Inflammatory macrophage treated with lipopolysaccharide for 4 hours (primary cell): Measurements from ENCODE around the gene ROBO2.
A peak's percentile ranks its signal among the peaks of the same experiment; 100 is the strongest.

ENCODE experiments used
- DNase-seq: peaks from one replicate; pipeline ENCODE4 v3.0.0-alpha.2; 2020

Gene ROBO2

DNA sequence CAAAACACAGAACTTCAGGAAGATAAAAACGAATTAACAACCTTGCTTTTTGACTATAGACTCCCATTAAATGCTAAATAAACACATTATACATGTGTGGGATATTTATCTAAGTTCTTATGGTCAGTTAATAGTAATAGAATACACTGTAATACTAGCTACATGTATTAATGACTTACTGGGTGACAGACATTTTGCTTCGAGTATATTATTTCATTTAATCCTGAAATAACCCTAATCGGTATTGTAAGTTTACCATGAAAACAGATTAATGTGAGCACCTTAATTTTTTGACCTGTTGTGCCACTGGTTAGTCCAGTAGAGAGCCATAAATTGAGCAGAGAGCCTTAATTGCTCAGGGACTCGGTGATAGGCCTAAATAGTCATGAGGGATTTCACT lies 151.1 kb downstream of the ROBO2 start:
- DNase-seq, result no peak

DNA sequence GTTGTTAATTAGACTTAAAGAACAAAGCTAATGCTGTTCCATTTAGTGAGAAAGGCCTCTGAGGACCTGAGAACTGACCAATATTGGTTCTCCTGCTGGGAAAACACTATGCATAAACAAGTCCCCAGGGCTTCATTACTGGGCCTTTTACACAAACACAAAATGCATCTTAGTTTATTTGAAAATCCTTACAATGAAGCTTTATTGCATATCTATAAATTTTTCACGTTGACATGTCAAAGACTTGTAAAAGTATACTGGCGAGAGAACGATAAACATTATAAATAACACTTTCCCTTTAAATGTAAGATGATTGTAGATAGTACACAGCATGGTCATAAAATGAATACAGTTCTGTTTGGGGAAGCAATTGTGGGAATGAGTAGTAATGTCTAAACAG lies 151.7 kb downstream of the ROBO2 start:
- no peak for DNase-seq

DNA sequence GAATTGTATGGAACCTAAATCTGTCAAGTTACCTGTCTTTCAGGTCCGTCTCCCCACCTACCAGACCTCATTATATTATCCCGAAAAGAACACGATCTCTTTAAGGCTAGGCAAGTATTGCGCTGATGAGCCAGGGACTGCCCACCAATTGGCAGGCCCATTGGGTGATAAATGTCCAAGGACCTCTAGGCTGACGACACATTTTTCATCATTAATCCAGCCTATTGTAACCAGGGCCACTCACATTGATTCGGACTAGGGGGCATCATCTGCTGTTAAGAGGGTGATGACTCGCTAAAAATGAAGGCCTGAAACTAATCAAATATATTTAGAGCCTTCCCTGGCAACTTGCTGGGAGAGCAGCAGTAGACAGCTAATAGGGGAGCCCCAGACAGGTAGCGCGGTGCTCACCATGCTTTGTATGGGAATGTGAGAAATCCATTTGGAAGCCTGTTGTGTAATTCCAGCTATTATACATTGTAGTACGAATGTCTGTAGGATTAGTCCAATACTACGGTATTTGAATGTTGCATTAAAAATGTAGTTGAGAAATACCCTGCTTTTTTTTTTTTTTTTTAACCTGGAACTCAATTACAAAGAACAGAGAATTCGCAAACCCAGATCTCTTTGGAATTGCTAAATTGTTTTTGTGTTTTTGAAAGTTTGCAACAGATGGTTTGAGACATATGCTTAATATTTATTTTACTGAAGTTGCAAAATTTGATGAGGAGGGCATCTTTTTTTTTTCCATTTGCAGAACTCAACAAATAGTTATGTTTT lies 156.1 kb downstream of the ROBO2 start:
- no peak for DNase-seq

DNA sequence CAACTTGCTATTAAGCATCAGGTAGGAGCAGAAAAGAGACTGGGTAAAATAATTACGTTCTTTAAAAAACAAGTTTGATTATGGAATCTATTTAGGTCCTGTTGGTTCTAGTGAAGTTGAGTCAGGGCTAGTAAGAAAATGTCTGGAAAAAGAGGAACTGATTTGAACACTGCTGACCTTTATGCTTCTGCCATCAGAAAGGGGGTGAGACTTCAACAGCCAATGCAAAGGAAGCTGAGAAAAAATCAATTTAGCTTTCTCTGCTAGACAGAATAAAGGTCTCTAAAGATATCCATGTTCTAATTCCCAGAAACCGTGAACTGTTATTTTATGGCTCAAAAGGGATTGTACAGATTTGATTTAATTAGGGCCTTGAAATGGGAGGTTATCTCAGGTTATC lies 157.5 kb downstream of the ROBO2 start:
- DNase-seq, result peak; percentile 7

DNA sequence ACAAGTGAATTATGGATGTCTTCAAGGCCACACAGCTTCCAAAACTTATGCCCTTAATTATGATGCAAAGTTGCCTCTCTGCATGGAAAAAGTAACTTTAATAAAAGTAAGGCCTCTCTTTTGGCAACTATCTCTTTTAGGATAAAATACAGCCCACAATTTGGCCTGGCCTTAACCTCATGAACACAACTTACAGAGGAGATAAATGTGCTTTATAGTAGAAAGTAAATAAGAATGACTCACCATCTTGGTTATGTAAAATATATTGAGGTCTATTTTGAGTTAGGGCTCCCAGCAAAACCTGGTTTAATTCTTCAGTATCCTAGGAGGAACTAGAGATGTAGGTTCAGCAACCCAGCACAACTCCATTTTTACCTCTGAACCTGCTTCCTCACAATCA lies 164.0 kb downstream of the ROBO2 start:
- no peak for DNase-seq

DNA sequence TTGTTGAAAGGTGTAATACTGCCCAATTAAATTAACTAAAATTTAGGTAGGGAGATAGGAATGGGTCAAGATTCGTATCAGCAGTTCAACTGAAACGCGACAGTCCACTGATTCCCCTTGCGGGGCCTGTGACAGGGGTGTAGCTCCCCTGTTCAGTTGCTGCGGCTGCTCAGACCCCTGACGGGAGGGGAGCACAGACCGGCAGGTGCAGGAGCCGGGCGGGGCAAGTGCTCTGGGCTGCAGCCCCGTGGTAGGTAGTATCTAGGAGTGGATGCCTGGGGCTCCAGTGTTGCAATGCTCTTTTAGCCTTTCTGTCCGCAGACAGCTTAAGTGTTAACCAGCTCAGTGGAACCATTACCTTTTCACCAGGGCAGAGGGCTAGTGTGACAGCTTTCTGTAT lies 164.9 kb downstream of the ROBO2 start:
- DNase-seq, result no peak

DNA sequence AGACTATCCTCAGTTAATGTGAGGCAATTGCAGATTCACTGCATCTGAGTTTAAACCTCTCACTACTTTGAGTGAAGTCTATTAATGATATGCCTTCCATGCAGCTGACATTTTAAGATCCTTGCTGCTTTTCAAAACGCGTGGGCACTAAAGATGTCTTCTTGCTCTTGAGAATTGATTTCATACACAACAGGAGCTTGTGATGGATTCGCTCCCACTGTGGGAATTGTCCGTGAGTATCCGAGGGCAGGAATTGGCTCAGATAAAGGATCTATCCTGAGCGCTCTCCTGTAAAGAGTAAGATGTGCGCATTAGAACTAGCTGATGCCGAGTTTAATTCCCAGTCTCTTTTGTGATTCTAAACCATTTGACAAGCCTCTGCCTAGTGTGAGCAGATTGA lies 167.9 kb downstream of the ROBO2 start:
- DNase-seq, result no peak

DNA sequence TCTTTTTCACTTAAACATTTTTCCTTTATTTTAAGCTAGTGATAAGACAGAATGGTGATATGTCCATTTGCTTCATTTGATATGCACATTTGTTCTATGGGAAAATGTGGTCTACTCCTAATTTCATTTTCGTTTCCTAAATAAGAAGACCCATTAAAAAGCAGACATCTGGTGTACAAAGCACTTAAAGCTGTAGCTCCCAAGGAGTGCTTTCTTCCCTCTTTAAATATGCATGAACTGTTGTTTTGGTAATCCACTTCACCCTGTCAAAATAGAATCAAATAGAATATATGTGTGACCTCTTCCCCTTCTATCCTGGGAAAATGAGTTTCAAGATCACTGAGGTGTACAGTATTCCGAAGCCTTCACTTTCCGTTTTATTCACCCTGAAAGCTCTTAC lies 182.8 kb downstream of the ROBO2 start:
- DNase-seq, result no peak

DNA sequence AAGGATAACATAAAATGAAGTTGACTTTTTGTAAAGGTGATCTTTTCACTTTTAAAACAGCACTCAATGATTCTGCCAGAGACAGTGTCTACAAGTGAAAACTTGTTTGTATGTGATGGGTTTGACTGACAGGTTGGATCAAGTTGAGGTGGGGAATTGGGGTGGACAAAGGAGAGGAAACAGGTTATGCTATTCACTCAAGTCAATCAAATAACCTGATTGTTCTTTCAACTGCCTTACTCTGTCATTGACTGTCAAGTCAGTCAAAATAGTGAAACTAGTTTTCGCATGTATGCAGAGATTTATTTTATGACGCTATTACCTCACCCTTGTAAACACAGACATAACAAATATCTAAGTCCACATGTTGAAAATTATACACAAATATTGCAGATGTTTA lies 187.7 kb downstream of the ROBO2 start:
- no peak for DNase-seq

DNA sequence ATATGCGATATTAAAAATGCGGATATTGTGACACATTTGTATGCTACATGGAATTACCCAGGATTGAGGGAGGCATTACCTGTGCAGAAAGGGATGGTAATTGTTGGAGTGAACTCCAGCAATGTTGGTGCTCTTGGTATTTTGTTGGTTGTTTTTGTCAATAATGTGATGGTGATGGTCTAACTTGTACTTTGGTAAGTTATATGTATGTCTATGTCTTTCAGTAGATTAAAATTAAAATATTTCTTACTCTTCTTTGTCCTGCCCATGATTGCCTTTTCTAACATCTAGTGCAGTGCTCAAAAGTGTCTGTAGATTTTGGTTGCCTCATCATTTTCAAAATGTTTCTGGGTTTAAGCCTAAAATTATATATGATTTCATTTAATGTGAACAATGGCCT lies 192.7 kb downstream of the ROBO2 start:
- DNase-seq, result no peak

DNA sequence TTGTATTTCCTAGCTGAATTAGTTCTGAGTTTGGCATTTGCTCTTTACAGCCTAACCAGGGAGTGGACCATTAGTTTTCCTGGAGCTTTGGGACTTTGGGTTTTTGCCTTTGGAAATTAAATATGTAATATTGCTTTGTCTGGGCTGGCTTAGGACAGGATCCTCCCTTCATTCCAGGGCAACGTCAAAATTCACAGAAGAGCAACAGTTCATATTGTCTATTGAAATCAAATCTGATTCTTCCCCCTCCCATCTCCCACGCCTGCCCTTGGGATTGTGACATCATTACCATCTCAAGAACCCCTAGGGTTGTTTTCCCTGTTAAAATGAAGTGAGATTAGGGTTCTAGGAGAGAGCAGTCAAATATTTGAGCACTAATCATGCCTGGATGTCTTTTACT lies 194.1 kb downstream of the ROBO2 start:
- DNase-seq, result no peak

DNA sequence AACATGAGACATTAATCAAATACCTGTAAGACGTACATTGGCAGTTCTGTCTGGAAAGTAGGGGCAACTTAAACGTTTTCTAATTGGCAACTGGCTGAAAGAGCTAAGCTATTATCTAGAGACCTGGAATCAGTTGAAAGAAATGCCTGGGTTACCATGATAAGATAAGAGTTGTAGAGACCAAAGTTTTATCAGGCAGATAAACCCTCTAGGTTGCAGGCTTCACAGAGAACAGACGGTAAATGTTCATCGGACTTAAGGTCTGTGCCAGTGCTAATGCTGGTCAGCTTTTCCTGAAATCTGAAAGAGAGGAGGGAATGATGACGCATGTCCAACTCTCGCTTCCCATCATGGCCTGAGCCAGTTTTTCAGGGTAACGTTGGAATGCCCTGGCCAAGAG lies 196.2 kb downstream of the ROBO2 start:
- DNase-seq, result no peak

DNA sequence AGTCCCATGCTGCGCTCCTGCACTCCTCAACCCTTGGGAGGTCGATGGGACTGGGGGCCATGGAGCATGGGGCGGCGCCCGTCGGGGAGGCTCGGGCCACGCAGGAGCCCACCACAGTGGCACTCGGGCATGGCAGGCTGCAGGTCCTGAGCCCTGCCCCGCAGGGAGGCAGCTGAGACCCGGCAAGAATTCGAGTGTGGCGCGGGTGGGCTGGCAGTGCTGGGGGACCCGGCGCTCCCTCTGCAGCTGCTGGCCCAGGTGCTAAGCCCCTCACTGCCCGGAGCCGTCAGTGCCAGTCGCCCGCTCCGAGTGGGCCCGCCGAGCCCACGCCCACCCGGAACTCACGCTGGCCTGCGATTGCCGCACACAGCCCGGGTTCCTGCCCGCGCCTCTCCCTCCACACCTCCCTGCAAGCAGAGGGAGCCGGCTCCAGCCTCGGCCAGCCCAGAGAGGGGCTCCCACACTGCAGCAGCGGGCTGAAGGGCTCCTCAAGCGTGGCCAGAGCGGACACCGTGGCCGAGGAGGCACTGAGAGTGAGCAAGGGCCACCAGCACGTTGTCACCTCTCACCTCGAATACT lies 200.3 kb downstream of the ROBO2 start:
- no peak for DNase-seq

DNA sequence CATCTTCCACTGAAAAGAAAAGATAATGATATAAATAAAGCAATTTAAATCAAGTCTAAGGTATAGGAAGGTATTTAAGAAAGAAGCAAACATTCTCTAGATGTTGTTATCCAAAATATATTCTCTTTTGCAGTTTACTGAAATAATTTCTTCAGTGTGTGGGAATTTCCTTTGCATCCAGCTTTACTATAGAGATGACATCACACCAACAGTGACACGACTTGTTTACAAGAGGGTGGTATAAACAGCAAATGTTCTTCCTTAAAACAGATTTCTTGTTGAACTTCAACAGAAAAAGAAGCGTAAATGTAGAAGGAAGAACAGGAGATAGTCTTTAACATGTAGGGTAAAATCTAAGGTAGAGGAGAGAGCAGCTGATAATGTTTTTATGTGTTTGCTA lies 202.5 kb downstream of the ROBO2 start:
- DNase-seq, result no peak

DNA sequence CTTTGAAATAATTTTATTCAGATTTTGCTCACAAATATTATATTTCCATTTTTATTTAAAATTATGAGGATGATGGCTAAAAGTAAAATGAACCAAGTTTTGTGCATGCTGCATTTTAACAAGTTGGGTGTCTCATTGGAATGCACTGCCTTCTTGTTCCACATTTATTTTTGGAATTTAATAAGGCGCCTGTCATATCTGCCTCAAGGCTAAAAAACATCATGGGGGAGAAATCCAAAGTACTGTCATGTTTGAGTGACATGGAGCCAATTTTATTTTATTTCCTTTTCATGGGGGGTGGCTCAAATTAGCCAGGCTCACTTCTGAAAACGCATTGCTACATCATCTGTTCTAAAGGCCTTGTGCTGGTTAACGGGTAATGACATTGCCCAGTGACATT lies 205.1 kb downstream of the ROBO2 start:
- DNase-seq, result no peak

DNA sequence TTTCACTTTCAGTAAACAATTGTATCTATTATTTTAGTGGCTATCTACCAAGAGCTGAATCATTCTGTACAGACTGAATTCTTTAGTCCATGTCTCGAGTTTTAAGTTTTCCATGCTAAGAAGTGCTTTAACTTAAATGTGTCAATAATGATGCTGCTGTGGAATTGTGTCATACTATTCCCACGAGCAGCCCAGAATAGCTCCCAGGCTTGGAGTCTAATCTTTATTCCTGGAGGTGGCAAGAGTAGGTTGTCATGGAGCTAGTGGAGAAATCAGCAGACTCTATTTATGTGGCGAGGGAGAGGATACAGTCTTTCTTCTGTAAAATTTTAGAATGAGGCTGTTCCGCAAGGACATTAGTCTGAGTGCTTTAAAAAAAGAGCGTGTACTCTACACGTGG lies 207.2 kb downstream of the ROBO2 start:
- no peak for DNase-seq

DNA sequence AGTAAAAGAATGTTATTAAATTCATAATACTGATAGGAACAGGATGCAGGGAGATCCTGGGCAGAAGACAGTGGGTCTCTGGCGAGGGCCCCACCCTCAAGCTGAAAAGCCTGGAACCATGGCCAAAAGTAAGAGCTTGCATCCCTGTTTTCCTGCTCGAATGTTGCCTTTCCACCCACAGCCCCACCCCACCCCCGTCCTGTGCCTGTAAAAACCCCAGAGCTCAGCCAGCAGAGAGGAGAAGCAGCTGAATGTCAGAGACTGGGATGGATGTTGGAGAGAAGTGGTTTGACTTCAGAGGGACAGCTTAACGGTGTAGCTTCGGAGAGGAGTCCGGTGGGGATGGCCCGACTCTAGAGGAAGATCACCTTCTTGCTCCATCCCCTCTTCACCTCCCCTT lies 207.9 kb downstream of the ROBO2 start:
- no peak for DNase-seq

DNA sequence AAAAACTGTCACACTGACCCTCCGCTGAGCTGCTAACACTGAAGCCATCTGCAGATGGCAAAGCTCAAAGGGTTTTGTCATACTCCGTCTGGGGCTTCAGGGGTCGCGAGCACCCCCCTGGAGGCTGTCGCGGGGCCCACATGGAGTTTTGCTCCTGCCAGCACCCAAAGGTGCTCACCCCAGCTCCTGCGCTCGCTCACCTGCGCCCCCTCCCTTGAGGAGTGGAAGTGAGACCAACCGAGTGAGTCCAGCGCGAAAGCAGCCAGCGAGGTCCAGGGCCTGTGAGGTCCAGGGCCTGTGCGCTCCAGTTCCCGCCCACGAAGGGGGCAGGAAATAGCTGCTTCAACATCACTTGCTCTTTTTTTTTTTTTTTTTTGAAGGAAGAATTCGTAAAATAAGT lies 208.5 kb downstream of the ROBO2 start:
- DNase-seq, result no peak

DNA sequence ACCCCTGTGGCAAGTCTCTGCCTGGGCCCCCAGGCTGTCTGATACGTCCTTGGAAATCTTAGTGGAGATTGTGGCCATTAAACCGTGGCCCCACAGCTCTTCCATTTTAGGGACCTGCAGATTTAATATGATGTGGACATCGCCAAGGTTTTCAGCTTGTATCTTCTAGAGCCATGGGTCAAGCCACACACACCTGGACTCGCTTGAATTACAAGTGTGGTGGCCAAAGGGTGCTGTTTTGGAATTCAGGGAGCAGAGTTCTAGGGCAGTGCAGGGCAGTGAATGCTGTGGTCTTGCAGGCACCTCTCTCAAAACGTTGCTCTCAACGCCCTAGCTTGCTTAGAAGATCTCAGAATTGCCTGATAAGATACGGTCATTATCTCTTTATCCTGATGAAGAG lies 211.2 kb downstream of the ROBO2 start:
- DNase-seq, result no peak

DNA sequence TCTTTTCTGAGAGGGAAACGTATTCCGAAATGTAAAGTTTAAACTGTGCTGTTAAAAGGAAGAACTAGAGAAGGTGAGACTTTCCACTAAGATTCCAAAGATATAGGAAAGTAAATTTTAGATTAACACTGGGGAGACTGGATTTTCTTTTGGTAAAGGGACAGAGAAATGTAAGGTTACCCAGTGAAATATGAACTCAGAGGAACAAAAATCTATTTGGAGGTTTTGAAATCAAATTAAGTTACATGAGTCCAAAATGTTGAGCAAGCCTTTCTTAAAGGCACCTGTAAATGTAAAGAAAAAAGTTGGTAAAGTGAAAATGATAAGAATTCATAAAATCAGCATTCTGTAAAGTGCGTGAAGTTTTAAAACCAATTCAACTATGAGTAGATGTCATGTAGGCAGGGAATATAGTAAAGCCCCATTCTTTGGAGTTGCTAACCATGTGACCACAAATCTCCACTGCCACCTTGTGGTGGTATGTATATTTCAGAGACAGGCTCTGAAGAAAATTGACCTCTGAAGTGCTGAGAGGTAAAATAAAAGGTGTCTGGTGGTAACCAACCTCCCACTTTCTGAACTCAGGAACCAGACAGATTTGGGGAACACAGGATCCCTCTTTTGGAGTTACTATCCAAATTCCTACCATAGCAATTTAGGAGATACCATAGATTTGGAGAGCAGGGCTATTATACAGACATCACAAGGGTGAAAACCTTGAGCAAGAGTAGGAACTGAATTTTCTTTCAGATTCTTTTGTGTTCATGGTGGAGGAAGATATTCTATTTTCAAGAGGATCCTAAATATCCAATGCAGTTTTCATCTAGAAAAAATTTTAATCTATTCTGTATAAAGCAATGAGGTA lies 215.3 kb downstream of the ROBO2 start:
- DNase-seq, result peak; percentile 58

DNA sequence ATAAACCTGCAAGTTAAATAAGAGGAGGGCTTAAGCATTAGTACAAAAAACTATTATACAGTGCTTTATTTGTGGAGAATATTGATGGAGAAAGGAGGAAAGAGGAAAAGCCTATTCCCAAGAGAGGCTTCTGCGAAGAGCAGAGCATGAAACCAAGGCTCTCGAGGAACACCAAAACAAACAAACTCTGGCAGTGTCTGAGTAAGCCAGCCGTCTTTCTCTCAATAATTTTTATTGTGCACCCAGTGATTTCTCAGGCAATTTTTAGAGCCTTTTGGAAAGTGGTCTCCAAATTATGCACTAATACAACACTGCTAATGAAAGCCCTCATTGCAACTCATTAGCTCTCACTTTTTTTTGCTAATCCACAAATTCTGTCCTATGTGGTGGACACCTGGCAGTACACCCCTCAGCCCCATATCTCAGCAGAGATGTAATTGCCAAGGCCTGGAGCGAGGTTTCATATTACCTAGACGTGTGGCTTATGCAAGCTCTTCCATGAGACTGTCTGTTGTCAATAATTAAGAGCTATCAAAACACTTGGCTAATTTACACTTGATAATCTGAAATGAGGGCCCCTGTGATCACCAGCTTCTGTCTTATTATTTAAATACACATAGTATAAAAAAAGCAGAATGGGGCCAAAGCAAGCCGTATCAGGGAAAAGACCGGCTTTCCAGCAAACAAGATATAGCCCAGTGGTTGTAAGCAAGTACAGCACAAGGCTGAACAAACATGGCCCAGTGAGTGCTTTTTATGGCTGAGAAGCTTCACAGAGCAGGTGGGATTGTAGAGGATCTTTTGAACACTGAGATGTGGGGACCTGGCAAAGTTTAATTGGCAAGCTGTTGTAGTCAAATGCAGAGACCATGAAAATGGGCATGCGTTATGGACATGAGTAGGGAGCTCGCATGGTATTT lies 216.9 kb downstream of the ROBO2 start:
- no peak for DNase-seq

DNA sequence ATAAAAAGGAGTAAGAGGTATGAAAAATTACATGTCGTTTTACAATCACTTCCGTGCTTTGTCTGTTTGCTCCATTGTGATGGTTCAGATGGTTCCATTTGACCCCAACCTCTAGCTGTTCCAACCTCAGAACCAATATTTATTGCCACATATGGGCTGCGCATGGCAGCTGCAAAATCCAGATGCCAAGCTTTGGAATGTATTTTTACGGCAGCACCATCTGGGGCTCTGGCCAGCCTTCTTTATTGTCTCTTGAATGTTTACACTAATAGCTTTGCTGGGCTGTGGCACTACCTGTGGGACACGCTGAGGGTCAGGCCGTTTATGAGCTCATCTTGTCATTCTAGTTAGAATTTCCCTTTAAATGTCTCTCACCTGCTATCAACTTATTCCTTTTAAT lies 219.8 kb downstream of the ROBO2 start:
- DNase-seq, result no peak

DNA sequence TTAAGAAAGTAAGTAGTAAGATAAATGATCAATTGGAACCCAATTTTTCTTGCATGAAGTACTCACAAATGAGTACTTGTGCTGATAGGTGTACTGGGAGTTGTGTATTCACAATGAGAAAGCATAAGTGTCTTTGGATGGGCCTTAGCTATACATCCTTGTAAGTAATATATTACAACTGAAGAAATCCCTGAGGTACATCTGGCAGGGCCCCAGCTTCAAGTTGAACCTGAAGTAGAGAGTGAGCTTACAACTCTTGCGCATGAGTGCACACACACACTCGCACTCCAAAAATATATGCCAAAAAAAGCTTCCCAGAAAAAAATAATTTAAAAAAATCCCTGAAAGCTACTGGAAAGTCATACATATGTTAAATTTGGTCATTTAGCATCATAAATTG lies 222.5 kb downstream of the ROBO2 start:
- DNase-seq, result no peak
